DLD1 (cell line): ENCODE measurements around the gene ABCA6.
"Not testable (repeated sequence)": the region's sequence is repeated elsewhere in the genome, so short reads cannot be mapped to it uniquely, and the experiment has no call there.

Experiments used
- in situ Hi-C: cut with HindIII; loops from 2 replicates; pipeline ENCODE4 v1.10.0; 2017; ENCODE audit warnings: low sequenced_read_pairs

The ABCA6 gene

GRCh38 chr17:69141431-69142174 lies at the start of gene ABCA6:
Gene ABCA6 (minus strand): TSS chr17:69141895. CDS start chr17:69140703, 1,192 bp downstream.
- in situ Hi-C loops = no loop called here

GRCh38 chr17:69188796-69189195 lies 47.1 kb upstream of the ABCA6 start:
- in situ Hi-C loops = no loop called here

- in situ Hi-C loops = no loop called here
Measured at GRCh38 chr17:69188064-69188463, 46.4 kb upstream of the ABCA6 start.

- in situ Hi-C loops = no loop called here
Measured at GRCh38 chr17:69187294-69187693, 45.6 kb upstream of the ABCA6 start.

- in situ Hi-C loops = no loop called here
Measured at GRCh38 chr17:69179227-69179952, 37.7 kb upstream of the ABCA6 start.

GRCh38 chr17:69176457-69176795 lies 34.7 kb upstream of the ABCA6 start:
- in situ Hi-C loops = no loop called here

- in situ Hi-C loops = no loop called here
Measured at GRCh38 chr17:69175625-69176456, 34.1 kb upstream of the ABCA6 start.

GRCh38 chr17:69175262-69175624 lies 33.5 kb upstream of the ABCA6 start:
- in situ Hi-C loops = no loop called here

- in situ Hi-C loops = no loop called here
Measured at GRCh38 chr17:69173118-69173517, 31.4 kb upstream of the ABCA6 start.

GRCh38 chr17:69170377-69170776 lies 28.7 kb upstream of the ABCA6 start:
- in situ Hi-C loops = no loop called here

GRCh38 chr17:69168642-69169041 lies 26.9 kb upstream of the ABCA6 start:
- in situ Hi-C loops = not testable (repeated sequence)

GRCh38 chr17:69166957-69167356 lies 25.3 kb upstream of the ABCA6 start:
- in situ Hi-C loops = no loop called here

- in situ Hi-C loops = no loop called here
Measured at GRCh38 chr17:69164206-69164605, 22.5 kb upstream of the ABCA6 start.

- in situ Hi-C loops = no loop called here
Measured at GRCh38 chr17:69159418-69159817, 17.7 kb upstream of the ABCA6 start.

GRCh38 chr17:69154267-69154666 lies 12.6 kb upstream of the ABCA6 start:
- in situ Hi-C loops = no loop called here

GRCh38 chr17:69150333-69150732 lies 8.6 kb upstream of the ABCA6 start:
- in situ Hi-C loops = no loop called here

- in situ Hi-C loops = no loop called here
Measured at GRCh38 chr17:69147460-69147859, 5.8 kb upstream of the ABCA6 start.

- in situ Hi-C loops = no loop called here
Measured at GRCh38 chr17:69144331-69145255, 2.9 kb upstream of the ABCA6 start.

- in situ Hi-C loops = no loop called here
Measured at GRCh38 chr17:69143683-69144231, 2.1 kb upstream of the ABCA6 start.

- in situ Hi-C loops = no loop called here
Measured at GRCh38 chr17:69143151-69143550, 1.5 kb upstream of the ABCA6 start.
